Measurements from ENCODE around the gene NOS3.
A peak's percentile ranks its signal among the peaks of the same experiment; 100 is the strongest.
"Not testable (repeated sequence)": the region's sequence is repeated elsewhere in the genome, so short reads cannot be mapped to it uniquely, and the experiment has no call there.

The NOS3 gene

DNA sequence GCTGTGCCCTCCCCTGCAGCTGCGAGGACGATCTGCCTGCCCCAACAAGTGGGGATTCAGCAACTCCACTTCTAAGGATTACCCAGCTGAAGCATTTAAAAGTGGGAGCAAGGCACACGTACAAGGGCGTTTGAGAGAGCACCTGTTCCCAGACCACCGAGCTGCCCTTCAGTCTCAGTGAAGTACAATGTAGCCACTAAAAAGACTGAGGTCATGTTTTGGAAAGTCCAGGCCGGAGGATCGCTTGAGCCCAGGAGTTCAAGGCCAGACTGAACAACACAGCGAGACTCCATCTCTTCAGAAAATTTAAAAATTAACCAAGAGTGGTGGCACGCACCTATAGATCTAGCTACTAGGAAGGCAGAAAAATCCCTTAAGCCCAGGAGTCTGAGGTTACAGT is 14.7 kb downstream of the NOS3 start:
- DNase-seq: no peak

DNA sequence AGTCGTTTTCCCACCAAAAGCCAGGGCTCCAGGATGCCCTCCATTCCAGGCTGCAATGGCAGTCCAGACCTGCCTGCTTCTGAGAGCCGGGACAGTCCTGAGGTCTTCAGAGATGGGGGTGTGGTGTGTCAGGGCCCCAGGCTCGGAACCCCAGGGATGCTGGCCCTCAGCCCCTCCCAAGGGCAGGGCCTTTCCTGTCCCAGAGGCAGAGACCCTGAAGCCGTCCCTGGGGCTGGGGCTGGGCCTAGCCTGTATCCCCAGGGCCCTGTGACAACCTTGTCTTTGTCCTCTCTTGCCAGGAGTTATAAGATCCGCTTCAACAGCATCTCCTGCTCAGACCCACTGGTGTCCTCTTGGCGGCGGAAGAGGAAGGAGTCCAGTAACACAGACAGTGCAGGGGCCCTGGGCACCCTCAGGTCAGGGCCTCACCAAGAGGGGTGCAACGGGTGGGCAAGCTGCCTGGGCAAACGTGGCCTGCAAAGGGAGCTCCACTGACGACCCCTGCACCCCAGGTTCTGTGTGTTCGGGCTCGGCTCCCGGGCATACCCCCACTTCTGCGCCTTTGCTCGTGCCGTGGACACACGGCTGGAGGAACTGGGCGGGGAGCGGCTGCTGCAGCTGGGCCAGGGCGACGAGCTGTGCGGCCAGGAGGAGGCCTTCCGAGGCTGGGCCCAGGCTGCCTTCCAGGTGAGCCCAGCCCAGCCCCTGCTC is 15.9 kb downstream of the NOS3 start:
- DNase-seq: no peak

DNA sequence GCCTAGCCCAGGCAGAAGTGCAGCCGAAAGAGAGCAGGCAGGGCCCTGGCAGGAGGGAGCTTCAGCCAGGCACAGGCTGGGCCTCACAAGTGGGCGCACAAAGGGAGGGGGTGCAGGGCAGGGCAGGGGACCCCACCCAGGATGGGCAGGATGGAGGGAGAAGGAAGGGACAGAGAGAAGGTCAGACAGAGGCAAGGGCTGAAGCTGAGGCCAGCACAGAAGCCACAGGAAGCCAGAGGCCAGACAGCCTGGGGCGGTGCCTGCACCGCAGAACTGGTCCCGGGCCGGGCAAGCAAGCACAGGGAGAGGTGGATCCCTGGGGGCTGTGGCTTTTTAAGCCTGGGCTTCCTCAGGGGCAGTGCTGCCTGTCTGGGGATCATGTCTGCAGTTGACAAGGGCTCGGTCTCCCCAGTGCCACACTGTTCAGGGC is 16.7 kb downstream of the NOS3 start:
- no peak for DNase-seq

DNA sequence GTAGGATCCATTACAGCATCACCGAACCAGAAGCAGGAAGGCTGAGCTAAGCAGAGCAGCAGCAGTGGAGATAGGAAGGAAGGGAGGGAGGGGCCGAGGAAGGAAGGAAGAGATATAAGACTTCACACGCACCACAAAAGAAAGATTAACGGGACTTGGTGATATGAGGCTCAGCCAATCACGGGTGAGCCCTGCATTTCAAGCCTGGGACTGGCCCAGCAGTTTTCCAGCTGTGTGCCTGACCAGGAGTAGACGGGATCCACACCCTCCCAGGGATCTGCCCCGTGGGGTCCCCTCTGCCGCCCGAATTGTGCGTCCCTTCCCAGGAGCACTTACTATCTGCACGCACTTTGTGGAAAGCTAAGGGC is 17.3 kb downstream of the NOS3 start:
- DNase-seq: no peak

DNA sequence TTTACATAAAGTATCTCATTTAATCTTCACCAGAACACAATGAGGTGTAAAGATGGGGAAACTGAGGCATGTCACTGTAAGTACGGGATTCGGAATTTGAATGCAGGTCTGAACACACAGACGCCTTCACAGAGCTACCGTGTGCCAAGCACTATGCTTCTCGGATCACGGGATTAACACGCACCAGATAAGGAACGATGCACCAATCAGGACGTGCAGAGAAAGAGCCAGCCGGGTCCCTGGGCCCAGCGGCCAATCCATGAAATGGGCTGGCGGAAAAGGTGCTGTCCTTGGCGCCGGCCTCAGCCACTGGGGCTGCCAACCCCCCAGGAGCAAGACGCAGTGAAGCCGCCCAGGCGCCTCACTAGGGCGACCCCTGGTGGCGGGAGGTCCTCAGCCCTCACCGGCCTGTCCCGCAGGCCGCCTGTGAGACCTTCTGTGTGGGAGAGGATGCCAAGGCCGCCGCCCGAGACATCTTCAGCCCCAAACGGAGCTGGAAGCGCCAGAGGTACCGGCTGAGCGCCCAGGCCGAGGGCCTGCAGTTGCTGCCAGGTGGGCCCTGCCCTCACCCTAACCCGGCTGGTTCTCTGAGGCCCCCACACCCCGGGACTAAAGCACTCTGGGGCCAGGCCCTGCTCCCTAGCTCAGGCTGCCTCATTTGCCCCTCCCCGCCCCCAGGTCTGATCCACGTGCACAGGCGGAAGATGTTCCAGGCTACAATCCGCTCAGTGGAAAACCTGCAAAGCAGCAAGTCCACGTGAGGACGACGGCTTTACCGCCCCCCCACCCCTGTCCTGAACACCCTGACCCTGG is 17.9 kb downstream of the NOS3 start:
- peak; percentile 85 for DNase-seq

DNA sequence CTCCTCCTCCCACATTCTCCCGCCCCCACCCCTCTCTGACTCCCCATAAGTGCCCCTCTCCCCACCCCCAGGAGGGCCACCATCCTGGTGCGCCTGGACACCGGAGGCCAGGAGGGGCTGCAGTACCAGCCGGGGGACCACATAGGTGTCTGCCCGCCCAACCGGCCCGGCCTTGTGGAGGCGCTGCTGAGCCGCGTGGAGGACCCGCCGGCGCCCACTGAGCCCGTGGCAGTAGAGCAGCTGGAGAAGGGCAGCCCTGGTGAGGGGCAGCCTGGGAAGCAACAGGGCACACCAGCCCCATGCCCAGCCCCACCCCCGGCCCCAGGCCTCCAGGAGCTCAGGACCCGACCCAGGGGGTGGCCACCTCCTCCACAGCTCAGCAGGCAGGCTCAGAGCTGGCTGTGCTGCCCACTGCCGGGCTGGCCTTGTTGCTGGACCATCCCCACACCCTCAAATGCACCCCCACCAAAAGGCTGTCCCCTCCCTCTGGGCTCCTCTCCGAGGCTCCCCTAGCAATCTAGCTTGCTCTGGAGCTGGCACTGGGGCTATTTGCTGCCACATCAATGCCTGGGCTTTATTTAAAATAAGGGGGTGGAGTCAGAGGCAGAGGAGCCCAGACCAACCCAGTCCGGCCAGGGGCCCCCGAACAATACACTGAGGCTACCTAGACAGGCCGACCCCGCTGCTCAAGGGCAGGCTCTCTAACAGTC is 18.7 kb downstream of the NOS3 start:
- no peak for DNase-seq

DNA sequence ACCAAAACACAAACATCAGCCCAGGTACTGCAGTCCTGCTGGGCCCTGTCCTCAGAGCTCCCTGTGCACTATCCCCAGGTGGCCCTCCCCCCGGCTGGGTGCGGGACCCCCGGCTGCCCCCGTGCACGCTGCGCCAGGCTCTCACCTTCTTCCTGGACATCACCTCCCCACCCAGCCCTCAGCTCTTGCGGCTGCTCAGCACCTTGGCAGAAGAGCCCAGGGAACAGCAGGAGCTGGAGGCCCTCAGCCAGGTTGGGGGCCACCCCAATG is 19.2 kb downstream of the NOS3 start:
- no peak for DNase-seq

DNA sequence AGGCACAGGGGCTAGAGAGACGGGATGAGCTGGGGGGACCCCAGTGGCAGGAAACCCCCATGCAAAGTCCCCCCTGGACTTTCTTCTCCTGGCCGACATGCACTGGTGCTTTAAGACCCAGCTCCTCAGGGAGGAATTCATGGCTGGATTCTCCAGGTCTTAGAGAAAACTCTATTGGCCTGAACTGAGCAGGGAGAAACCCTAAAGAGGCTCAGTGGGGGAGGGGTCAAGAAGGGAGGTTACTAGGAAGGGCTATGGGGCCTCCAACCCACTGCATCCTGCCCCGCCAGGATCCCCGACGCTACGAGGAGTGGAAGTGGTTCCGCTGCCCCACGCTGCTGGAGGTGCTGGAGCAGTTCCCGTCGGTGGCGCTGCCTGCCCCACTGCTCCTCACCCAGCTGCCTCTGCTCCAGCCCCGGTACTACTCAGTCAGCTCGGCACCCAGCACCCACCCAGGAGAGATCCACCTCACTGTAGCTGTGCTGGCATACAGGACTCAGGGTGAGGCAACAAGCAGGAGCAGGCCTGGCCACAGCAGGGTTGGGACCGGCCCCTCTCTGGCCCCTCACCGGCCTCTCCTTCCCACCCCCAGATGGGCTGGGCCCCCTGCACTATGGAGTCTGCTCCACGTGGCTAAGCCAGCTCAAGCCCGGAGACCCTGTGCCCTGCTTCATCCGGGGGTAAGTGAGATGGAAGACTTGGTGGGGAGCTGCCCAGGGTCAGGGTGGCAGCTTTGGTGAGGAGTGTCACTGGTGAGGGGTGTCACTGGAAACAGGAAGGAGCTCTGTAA is 19.7 kb downstream of the NOS3 start:
- DNase-seq: peak; percentile 46

DNA sequence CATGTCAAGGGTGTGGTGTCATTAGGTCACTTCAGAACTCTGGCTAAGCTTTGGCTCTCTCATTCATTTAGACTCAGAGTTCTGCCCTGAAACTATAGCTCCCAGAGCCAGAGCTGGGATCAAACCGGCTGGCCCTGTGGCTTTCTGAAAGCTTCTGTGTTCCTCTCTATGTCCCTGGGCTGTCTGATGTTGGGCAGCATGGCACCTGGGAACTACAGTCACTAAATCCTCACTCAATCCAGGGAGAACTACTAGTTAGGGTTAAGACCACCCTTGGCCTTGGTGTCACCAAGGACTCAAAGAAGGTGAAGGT is 20.2 kb downstream of the NOS3 start:
- no peak for DNase-seq

DNA sequence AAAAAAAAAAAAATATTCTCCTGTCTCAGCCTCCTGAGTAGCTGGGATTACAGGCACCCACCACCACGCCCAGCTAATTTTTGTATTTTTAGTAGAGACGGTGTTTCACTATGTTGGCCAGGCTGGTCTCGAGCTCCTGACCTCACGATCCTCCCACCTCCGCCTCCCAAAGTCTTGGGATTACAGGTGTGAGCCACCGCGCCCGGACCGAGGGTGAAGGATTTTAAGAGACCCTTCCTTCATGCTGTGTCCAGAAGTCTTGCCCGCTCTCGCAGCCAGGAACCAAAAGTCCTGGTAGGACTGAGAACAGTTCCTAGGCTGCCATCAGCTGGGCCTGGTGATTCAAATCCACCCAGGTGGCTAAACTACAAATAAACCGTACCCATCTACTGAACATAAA is 20.8 kb downstream of the NOS3 start:
- DNase-seq: not testable (repeated sequence)

DNA sequence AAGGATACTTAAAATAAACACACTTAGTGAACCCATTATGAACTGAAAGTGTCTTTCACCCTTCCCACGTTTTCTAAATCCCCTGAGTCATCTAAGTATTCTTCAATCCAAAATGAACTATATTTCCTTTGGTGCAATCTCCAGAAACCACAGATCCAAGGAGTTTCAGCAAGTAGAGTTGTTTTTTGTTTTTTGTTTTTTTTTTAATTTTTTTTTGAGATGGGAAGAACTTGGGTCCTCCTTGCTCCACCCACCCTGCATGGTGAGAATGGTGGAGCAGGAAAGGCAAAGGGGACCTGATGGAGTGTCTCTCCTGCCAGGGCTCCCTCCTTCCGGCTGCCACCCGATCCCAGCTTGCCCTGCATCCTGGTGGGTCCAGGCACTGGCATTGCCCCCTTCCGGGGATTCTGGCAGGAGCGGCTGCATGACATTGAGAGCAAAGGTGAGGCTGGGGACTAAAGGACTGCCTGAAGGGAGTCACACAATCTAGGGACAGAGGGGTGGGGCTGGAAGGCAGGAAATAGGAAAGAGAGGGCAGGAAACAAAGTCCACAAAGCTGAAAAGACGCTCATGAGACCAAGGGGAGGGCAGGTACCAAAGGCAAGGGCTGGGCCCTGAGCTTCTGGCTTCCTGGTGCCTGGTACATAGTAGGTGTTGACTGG is 21.3 kb downstream of the NOS3 start:
- no peak for DNase-seq

DNA sequence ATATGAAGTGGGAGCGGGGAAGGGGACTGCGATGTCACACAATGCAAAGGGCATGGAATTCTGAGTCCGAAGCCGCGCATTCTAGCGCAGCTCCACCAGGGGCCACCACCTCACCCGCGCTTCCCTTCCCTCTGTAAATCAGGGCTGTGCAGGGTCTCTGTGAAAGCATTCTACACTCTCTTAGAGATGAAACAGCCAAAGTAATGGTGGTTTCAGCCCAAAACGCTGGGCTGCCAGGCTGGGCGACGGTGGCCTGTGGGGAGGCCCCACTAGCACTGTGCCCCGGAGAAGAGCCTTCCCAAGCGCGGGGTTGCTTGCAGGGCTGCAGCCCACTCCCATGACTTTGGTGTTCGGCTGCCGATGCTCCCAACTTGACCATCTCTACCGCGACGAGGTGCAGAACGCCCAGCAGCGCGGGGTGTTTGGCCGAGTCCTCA is 22.1 kb downstream of the NOS3 start:
- no peak for DNase-seq

DNA sequence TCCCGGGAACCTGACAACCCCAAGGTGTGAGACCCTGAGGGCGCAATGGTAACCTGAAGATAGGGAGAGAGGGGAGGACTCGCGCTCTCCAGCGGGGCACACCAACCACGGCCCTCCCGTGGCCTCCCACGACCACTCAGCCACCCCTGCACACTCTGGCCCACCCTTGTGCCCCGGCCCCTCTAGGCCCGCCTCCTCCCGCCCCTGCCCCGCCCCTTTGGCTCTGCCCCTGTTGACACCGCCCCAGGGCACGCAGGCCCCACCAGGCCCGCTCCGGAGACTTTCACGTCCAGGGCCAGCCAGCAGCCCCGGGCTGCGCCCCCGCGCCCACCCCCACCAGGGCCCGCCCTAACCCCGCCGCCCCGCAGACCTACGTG is 22.5 kb downstream of the NOS3 start:
- DNase-seq: no peak

DNA sequence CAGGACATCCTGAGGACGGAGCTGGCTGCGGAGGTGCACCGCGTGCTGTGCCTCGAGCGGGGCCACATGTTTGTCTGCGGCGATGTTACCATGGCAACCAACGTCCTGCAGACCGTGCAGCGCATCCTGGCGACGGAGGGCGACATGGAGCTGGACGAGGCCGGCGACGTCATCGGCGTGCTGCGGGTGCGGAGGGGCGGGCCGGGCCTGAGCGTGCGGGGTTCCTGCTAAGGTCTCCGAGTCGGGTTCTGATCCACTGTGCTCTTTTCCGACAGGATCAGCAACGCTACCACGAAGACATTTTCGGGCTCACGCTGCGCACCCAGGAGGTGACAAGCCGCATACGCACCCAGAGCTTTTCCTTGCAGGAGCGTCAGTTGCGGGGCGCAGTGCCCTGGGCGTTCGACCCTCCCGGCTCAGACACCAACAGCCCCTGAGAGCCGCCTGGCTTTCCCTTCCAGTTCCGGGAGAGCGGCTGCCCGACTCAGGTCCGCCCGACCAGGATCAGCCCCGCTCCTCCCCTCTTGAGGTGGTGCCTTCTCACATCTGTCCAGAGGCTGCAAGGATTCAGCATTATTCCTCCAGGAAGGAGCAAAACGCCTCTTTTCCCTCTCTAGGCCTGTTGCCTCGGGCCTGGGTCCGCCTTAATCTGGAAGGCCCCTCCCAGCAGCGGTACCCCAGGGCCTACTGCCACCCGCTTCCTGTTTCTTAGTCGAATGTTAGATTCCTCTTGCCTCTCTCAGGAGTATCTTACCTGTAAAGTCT is 23.1 kb downstream of the NOS3 start:
- peak; percentile 86 for DNase-seq

DNA sequence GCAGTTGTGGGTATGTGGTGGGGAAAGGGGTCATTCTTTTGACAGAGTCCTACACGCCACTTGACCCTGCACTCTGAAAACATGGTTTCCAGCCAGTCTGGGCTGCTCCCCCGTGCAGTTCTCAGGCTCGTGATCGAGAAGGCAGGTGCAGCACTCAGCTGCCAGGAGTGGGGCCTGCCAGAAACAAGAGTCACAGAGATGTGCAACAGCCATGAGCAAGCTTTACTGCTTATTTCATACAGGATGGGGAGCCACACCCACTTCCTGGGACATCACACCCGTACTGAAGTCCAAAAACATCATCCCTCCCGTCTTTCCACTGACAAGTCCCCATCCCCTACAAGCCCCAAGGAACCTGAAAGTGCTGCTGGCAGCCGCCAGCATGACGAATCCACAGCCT is 24.1 kb downstream of the NOS3 start:
- no peak for DNase-seq

DNA sequence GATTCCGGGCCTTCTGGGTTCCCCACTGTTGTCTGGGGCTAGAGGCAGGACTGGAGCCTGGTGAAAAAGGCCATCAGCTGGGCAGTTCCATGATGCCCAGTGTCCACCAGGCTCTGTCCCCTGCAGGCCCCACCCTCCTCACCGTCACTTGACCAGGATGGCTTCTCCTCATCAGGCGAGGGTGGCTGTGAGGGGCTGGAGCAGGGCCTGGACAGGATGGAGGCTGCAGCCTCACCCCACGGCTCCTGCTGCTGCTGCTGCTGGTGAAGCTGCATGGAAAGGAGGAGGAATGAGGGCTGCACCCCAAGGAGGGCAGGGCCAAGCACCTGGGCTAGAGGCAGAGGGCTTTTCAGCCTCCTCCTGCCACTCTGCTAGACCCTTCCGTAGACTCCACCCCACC is 25.1 kb downstream of the NOS3 start:
- no peak for DNase-seq

DNA sequence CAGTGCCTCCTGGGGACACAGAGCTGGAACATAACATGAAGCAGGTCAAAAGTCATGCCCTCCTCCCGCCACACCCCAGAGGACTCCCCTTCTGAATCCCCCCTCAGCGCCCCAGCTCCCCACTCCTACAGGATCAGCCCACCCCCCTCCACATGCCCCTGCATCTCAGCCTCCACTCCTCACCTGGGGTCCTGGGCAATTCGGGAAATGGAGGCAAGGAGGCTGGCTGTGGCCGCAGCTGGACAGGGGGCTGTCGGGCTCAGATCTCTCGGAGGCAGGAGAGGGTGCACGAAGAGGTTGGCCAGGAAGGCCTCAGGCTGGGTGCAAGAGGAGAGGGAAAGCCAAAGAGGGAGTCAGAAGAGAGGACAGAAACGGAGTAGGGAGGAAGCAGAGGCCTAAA is 25.7 kb downstream of the NOS3 start:
- no peak for DNase-seq

DNA sequence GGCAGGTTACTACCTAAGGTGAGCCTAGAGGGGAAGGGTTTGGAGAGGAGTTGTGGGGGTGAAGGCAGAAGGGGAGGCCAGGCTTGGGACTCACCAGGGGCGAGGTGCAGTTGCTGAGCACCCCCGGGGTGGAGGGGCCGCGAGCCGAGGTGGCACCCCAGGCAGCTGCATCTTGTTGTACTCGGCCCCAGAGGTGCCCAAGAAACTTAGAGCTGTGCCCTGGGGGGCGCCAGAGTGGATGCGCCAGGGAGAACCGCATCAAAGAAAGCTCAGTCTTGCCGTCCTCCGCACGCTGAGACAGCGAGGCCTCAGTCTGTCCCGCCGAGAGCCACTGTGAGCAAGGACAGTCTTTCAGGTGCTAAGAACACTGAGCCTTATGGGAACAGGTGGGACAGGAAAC is 26.1 kb downstream of the NOS3 start:
- no peak for DNase-seq

DNA sequence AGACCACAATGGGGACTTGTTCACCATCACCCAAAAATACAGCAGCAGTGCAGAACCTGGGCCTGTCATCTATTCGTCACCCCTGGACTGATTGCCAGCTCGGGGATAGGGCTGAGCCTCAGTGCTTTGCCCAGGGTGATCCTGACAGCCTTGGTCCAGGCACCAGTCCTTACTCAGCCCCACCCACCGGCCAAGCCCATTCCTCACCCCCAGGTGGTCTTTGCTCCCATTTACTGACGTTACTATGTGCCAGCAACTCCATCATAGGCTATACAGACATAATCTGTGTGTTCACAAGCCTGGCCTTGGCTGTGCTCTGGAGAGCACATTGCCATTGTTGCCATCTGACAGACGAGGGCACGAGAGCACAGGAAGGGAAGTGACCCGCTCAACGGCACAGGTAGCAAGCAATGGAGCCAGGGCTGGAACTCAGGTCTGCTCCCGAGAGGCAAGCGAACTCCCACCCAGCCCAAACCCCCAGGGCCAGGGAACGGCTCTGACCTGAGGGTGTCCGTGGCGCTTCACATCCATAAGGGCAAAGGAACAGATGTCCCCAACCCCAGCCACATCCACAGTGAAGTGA is 26.6 kb downstream of the NOS3 start:
- DNase-seq: no peak

DNA sequence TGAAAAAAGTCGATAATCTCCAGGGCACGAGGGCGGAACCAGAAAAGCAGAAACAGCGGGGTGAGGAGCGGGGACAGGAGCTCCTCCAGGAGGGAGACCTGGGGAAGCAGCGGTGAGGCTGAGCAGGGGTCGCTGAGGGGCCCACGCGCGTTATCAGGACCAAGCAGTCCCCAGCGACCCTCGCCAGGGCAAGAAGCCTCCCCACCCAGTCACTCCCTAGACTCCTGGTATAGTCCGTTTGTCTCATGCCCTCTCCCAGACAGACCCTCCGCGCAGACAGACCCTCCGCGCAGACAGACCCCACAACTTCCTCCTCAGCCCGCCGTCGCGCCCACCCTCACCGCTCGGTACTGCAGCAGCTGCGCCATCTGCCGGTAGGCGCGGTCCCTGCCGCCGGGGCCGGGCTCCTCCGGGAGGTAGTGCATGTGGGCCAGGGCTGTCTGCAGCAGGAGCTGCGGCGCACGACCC is 27.2 kb downstream of the NOS3 start:
- DNase-seq: peak; percentile 85

DNA sequence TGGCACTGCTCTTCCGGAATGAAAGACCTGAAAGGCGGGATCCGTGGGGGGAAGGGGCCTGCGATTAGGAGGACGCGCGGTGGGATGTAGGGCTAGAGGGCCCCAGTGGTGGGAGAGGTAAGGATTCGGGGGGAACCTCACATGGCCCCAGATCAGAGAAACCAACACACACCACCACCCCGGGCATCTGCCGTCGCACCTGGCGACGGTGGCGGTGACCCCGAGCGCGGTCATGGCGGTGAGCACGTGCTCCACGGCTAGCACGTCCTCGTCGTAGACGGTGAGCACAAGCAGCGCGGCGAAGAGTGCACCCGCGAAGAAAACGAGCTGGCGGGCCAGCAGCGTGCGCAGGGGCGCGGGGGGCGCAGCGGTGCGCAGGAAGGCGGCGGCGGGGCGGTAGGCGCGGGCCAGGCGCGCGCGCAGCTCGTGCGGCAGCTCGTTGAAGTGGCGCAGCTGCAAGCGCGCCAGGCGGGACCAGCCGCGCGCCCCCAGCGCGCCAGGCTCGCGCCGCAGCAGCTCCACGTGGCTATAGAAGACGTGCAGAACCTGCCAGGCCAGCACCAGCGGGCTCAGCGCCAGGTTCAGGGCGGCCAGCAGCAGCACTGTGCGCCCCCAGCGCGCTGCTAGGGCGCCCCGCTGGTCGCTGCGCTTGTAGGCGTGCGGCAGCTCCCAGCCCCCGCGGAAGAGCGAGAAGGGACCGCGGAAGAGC is 27.8 kb downstream of the NOS3 start:
- DNase-seq: peak; percentile 48

All from activated naive CD4-positive, alpha-beta T cell treated with Interleukin-2 at 50 U/mL for 16 hours (primary cell).